Loucy (cell line): Measurements from ENCODE around the gene NFASC.

Experiments
- H2AFZ ChIP-seq: fragments of 200-600 bp; sonication (generic); 2 replicates; pipeline ENCODE4 v1.6.0; 2016; ENCODE audit warnings: antibody characterized with exemption, mild to moderate bottlenecking, low read length, moderate library complexity
- H3F3A ChIP-seq: fragments of 200-600 bp; 2 replicates; pipeline ENCODE4 v1.6.0; 2016; ENCODE audit warnings: antibody characterized with exemption, low read depth, mild to moderate bottlenecking
- H3K27me3 ChIP-seq: fragments of 200-600 bp; sonication (generic); 2 replicates; pipeline ENCODE4 v1.6.1; 2014; ENCODE audit warnings: low read length, mild to moderate bottlenecking; ENCODE audit not compliant: insufficient read depth, poor library complexity, severe bottlenecking
- H3K36me3 ChIP-seq: fragments of 200-600 bp; sonication (generic); 2 replicates; pipeline ENCODE4 v1.6.1; 2016; ENCODE audit warnings: low read length; ENCODE audit not compliant: insufficient read depth
- H3K4me1 ChIP-seq: fragments of 200-600 bp; sonication (generic); 2 replicates; pipeline ENCODE4 v1.5.1; 2014; ENCODE audit warnings: low read length, mild to moderate bottlenecking; ENCODE audit not compliant: insufficient read depth, poor library complexity, severe bottlenecking
- H3K4me2 ChIP-seq: fragments of 200-600 bp; sonication (generic); 2 replicates; pipeline ENCODE4 v1.6.0; 2014; ENCODE audit warnings: antibody characterized with exemption, low read length, low read depth, mild to moderate bottlenecking; ENCODE audit not compliant: poor library complexity, severe bottlenecking
- H3K4me3 ChIP-seq: fragments of 200-600 bp; sonication (generic); 2 replicates; pipeline ENCODE4 v1.5.1; 2014; ENCODE audit warnings: low read length, mild to moderate bottlenecking, mixed read lengths; ENCODE audit not compliant: poor library complexity, severe bottlenecking
- H3K79me2 ChIP-seq: fragments of 200-600 bp; sonication (generic); 2 replicates; pipeline ENCODE4 v1.6.1; 2014; ENCODE audit warnings: low read length; ENCODE audit not compliant: insufficient read depth
- H3K9ac ChIP-seq: fragments of 200-600 bp; sonication (generic); 2 replicates; pipeline ENCODE4 v1.6.0; 2014; ENCODE audit warnings: mild to moderate bottlenecking, low read depth, low read length, moderate library complexity; ENCODE audit not compliant: poor library complexity, severe bottlenecking
- H3K9me2 ChIP-seq: fragments of 200-600 bp; sonication (generic); replicated peaks from 2 replicates; pipeline ENCODE4 v1.6.1; 2016; ENCODE audit warnings: low read depth, low read length, mixed read lengths
- H3K9me3 ChIP-seq: fragments of 200-600 bp; sonication (generic); 2 replicates; pipeline ENCODE4 v1.6.1; 2014; ENCODE audit warnings: mild to moderate bottlenecking, antibody characterized with exemption, low read length, low read depth; ENCODE audit not compliant: insufficient read depth
- H4K20me1 ChIP-seq: fragments of 200-600 bp; sonication (generic); 2 replicates; pipeline ENCODE4 v1.6.0; 2014; ENCODE audit warnings: antibody characterized with exemption, low read length, mild to moderate bottlenecking; ENCODE audit not compliant: insufficient read depth, poor library complexity, severe bottlenecking
- EZH2phosphoT487 ChIP-seq: fragments of 200-600 bp; IDR thresholded peaks from 2 replicates; pipeline ENCODE4 v1.6.1; 2018; ENCODE audit warnings: antibody characterized with exemption, mild to moderate bottlenecking, moderate library complexity, borderline replicate concordance
- TF ChIP-seq, protein P1 (sequence below): fragments of 200-600 bp; sonication (generic); conservative IDR thresholded peaks from 2 replicates; pipeline ENCODE4 v1.5.1; 2014; ENCODE audit warnings: mild to moderate bottlenecking, antibody characterized with exemption, low read length

Gene NFASC

DNA sequence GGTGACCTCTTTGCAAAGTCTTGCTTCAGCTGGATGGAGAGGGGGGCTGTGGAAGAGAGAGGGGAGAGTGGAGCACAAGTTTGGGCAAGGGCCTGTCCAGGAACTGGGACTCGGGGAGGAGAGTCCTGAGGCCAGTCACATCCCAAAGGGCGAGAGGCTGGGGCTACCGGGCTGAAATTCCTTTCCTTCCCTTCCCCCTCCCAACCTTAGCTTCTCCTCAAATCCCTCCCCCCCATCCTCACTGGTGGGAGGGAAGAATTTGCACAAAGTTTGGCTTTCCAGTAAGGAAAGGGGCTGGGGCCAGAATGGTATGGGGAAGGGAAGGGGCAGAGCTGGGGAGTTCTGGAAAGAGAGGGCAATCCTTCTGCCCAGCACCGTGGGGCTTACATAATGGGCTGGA is 173.2 kb downstream of the NFASC start:
- Histone ChIP-seq H4K20me1 (no peaks in the 10 kb centered on the region), H3K4me2 (no peak overlapping the region), H2AFZ (no peak overlapping the region), H3K9me2 (no peaks in the 10 kb centered on the region), H3K36me3 (no peaks in the 10 kb centered on the region), H3K4me1 (no peaks in the 10 kb centered on the region), H3K4me3 (no peak overlapping the region), H3K9me3 (no peaks in the 10 kb centered on the region), H3K79me2 (no peaks in the 10 kb centered on the region), H3F3A (no peaks in the 10 kb centered on the region), H3K9ac (no peak overlapping the region), H3K27me3 (no peaks in the 10 kb centered on the region)
- TF ChIP-seq EZH2phosphoT487, result no peak
- TF ChIP-seq, protein P1, sequence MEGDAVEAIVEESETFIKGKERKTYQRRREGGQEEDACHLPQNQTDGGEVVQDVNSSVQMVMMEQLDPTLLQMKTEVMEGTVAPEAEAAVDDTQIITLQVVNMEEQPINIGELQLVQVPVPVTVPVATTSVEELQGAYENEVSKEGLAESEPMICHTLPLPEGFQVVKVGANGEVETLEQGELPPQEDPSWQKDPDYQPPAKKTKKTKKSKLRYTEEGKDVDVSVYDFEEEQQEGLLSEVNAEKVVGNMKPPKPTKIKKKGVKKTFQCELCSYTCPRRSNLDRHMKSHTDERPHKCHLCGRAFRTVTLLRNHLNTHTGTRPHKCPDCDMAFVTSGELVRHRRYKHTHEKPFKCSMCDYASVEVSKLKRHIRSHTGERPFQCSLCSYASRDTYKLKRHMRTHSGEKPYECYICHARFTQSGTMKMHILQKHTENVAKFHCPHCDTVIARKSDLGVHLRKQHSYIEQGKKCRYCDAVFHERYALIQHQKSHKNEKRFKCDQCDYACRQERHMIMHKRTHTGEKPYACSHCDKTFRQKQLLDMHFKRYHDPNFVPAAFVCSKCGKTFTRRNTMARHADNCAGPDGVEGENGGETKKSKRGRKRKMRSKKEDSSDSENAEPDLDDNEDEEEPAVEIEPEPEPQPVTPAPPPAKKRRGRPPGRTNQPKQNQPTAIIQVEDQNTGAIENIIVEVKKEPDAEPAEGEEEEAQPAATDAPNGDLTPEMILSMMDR, result no peak

DNA sequence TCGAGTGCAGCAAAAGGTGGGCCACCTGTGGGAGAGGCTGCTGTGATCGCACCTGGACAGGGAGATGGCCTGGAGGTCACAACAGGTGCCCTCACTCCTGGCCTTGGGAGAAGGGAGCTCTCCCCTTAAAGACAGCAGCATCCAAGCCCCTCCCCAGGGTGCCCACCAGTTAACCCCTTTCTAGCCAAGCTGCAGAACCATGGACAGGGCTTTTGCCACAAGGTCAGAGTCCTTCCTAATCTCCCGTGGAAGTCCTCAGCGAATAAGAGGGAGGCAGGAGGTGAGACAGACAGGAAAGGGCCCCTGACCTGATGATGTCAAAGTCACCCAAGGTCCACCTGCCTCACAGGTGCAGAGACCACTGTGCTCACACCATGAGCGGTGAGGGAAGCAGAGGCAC is 174.1 kb downstream of the NFASC start:
- Histone ChIP-seq H3K27me3 (no peaks in the 10 kb centered on the region), H3K4me2 (no peak overlapping the region)
- TF ChIP-seq, protein P1, result no peak
- no peak for TF ChIP-seq EZH2phosphoT487

DNA sequence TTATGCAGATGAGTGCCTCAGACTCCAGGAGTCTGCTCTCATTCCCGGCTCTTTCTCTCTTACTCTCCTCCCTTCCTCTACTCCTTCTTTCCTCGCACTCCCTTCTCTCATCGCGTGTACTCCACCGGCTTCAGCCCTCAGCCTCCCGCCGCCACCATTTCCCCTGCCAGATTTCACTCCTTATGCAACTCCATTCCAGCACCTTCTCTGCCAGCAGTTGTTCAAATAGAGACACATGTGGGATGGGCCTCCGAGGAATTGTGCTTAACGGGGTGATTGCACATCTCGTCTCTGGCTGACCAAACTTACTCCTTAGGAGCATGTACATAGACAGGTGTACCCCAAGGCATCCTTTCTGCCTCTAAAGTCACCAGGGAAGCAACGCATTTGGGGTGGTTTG is 174.5 kb downstream of the NFASC start:
- Histone ChIP-seq H3K4me2 (no peak overlapping the region), H4K20me1 (no peaks in the 10 kb centered on the region), H3K4me3 (no peak overlapping the region), H3K9me2 (no peaks in the 10 kb centered on the region), H3K27me3 (no peaks in the 10 kb centered on the region), H3K9me3 (no peaks in the 10 kb centered on the region), H3K4me1 (no peaks in the 10 kb centered on the region), H2AFZ (no peak overlapping the region), H3K79me2 (no peaks in the 10 kb centered on the region), H3K9ac (no peak overlapping the region), H3K36me3 (no peaks in the 10 kb centered on the region), H3F3A (no peaks in the 10 kb centered on the region)
- TF ChIP-seq, protein P1, result no peak
- TF ChIP-seq EZH2phosphoT487, result no peak

More for the DNA sequence above, 174.1 kb downstream of the NFASC start:
- Histone ChIP-seq H3K79me2 (no peaks in the 10 kb centered on the region), H3K9me3 (no peaks in the 10 kb centered on the region), H3K4me1 (no peaks in the 10 kb centered on the region), H3K9me2 (no peaks in the 10 kb centered on the region), H4K20me1 (no peaks in the 10 kb centered on the region), H3F3A (no peaks in the 10 kb centered on the region), H2AFZ (no peak overlapping the region), H3K4me3 (no peak overlapping the region), H3K36me3 (no peaks in the 10 kb centered on the region), H3K9ac (no peak overlapping the region)
